Karpas-422 (cell line): ENCODE data around the gene RASL11A. TPM values are rescaled to one million over a fixed set of nuclear protein-coding genes. Genes with fewer than 3 reads are reported as not detected.
A peak's percentile ranks its signal among the peaks of the same experiment; 100 is the strongest.

Source experiments
- DNase-seq: peaks from one replicate; pipeline ENCODE4 v3.0.0-alpha.2; 2015
- H2AFZ ChIP-seq: fragments of 200-600 bp; sonication (generic); 2 replicates; pipeline ENCODE4 v1.6.1; 2014; ENCODE audit warnings: antibody characterized with exemption, low read length, mixed read lengths
- H3K27ac ChIP-seq: fragments of 200-600 bp; sonication (generic); 2 replicates; pipeline ENCODE4 v1.5.1; 2014; ENCODE audit warnings: mild to moderate bottlenecking, low read length, moderate library complexity
- H3K27me3 ChIP-seq: fragments of 200-600 bp; sonication (generic); 2 replicates; pipeline ENCODE4 v1.6.1; 2014; ENCODE audit warnings: low read length, mixed read lengths
- H3K36me3 ChIP-seq: fragments of 200-600 bp; sonication (generic); 2 replicates; pipeline ENCODE4 v1.6.1; 2014; ENCODE audit warnings: low read length, mixed read lengths; ENCODE audit not compliant: insufficient read depth
- H3K4me1 ChIP-seq: fragments of 200-600 bp; sonication (generic); 2 replicates; pipeline ENCODE4 v1.6.1; 2014; ENCODE audit warnings: mild to moderate bottlenecking, low read length, mixed read lengths
- H3K4me2 ChIP-seq: fragments of 200-600 bp; sonication (generic); 2 replicates; pipeline ENCODE4 v1.6.1; 2014; ENCODE audit warnings: low read length, low read depth, mild to moderate bottlenecking; ENCODE audit not compliant: poor library complexity, severe bottlenecking
- H3K4me3 ChIP-seq: fragments of 200-600 bp; sonication (generic); 2 replicates; pipeline ENCODE4 v1.5.1; 2014; ENCODE audit warnings: mild to moderate bottlenecking, antibody characterized with exemption, low read length, mixed read lengths
- H3K79me2 ChIP-seq: fragments of 200-600 bp; sonication (generic); 2 replicates; pipeline ENCODE4 v1.6.1; 2014; ENCODE audit warnings: mild to moderate bottlenecking, low read length, mixed read lengths
- H3K9ac ChIP-seq: fragments of 200-600 bp; sonication (generic); 2 replicates; pipeline ENCODE4 v1.6.0; 2014; ENCODE audit warnings: low read length
- H3K9me2 ChIP-seq: fragments of 200-600 bp; sonication (generic), shearing (Covaris generic); replicated peaks from 2 replicates; pipeline ENCODE4 v1.6.0; 2014; ENCODE audit warnings: mild to moderate bottlenecking, low read length, moderate library complexity; ENCODE audit not compliant: insufficient read depth
- H3K9me3 ChIP-seq: fragments of 300-700, 200-600 bp; sonication (generic); 2 replicates; pipeline ENCODE4 v1.6.1; 2014; ENCODE audit warnings: low read length, mixed read lengths
- H4K20me1 ChIP-seq: fragments of 200-600 bp; sonication (generic); 2 replicates; pipeline ENCODE4 v1.6.1; 2014; ENCODE audit warnings: mild to moderate bottlenecking, antibody characterized with exemption, low read length, low read depth; ENCODE audit not compliant: insufficient read depth
- total RNA-seq: library from RNA; depleted of rRNA; stranded (reverse); fragments of >200 nt; shearing (Covaris generic); gene quantifications from 2 replicates; pipeline ENCODE4 v1.2.3, GENCODE V29; 2014; ENCODE audit warnings: low replicate concordance

RASL11A gene
- total RNA-seq, 1 experiment from 2014 or later = 0.48 TPM

DNA sequence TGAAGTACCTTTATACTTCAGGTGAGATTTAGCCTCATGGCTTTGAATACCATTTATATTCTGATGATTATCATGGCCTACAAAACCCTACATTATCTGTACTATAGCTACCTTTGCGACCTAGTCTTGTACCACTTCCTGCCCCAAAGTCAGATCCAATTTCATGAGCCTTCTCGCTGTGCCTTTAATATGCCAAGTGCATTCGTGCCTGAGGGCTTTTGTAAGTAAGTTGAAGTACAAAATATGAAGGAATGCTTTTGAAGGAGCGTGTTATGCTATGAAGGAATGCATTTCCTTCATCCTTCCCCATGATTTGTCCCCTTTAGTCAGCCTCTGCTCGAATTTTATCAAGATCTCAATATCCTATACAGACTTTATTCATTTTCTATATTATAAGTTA lies 9.2 kb upstream of the RASL11A start:
- H3K4me1 ChIP-seq = peaks cover 23% of the 10 kb centered on the region
- peaks cover 31% of the 10 kb centered on the region for H3K36me3 ChIP-seq
- H3K4me2 ChIP-seq = no peak overlapping the region

GRCh38 chr13:27263438-27263837 lies 7.2 kb upstream of the RASL11A start:
- Histone ChIP-seq H3K4me1 (peaks cover 33% of the 10 kb centered on the region), H3K27ac (no peak overlapping the region), H3K9me2 (no peaks in the 10 kb centered on the region), H3K4me3 (no peak overlapping the region), H2AFZ (no peak overlapping the region), H3K9ac (no peak overlapping the region), H3K36me3 (peaks cover 11% of the 10 kb centered on the region; the same call in 1 of the 2 replicates), H3K27me3 (no peaks in the 10 kb centered on the region), H4K20me1 (peaks cover 12% of the 10 kb centered on the region; the same call in 1 of the 2 replicates), H3K4me2 (no peak overlapping the region), H3K79me2 (no peaks in the 10 kb centered on the region), H3K9me3 (no peaks in the 10 kb centered on the region)
- DNase-seq = no peak

More for the DNA sequence above, 9.2 kb upstream of the RASL11A start:
- no peaks in the 10 kb centered on the region for H3K9me2 ChIP-seq
- DNase-seq = no peak
- no peaks in the 10 kb centered on the region for H3K27me3 ChIP-seq
- H3K27ac ChIP-seq = no peak overlapping the region
- no peak overlapping the region for H3K4me3 ChIP-seq
- H2AFZ ChIP-seq = no peak overlapping the region
- H3K79me2 ChIP-seq = no peaks in the 10 kb centered on the region
- no peaks in the 10 kb centered on the region for H3K9me3 ChIP-seq
- no peak overlapping the region for H3K9ac ChIP-seq
- peaks cover 12% of the 10 kb centered on the region; the same call in 1 of the 2 replicates for H4K20me1 ChIP-seq

DNA sequence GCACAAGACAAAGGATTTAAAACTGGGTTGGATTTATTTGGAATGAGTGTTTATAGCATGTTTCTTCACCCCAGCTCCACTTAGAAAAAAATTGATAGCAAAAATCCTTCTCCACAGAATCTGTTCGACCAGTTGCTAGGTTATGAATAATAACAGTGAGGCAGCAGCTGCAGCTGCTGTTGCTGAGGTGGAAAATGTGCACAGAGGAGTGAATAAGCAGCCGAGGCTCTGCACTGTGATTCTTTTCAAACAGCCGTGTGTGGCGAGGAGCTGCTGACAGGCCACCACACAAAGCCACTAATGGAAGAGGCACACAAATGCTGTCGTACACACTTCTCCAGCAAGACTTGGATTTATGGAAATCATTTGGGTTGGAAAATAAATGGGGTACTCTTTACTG lies 6.4 kb upstream of the RASL11A start:
- H2AFZ ChIP-seq = no peak overlapping the region
- no peaks in the 10 kb centered on the region for H3K9me2 ChIP-seq
- H3K4me2 ChIP-seq = no peak overlapping the region
- no peaks in the 10 kb centered on the region for H3K27me3 ChIP-seq
- no peak overlapping the region for H3K4me3 ChIP-seq
- no peak overlapping the region for H3K27ac ChIP-seq
- H3K9me3 ChIP-seq = no peaks in the 10 kb centered on the region
- H3K9ac ChIP-seq = no peak overlapping the region; the same call in 1 of the 2 replicates
- peak; percentile 60 for DNase-seq
- peaks cover 9% of the 10 kb centered on the region; the same call in 1 of the 2 replicates for H4K20me1 ChIP-seq
- peaks cover 30% of the 10 kb centered on the region for H3K4me1 ChIP-seq
- 0 out of 2 replicates have a peak, but pooled peaks cover 4% of the 10 kb centered on the region for H3K36me3 ChIP-seq
- H3K79me2 ChIP-seq = no peaks in the 10 kb centered on the region

DNA sequence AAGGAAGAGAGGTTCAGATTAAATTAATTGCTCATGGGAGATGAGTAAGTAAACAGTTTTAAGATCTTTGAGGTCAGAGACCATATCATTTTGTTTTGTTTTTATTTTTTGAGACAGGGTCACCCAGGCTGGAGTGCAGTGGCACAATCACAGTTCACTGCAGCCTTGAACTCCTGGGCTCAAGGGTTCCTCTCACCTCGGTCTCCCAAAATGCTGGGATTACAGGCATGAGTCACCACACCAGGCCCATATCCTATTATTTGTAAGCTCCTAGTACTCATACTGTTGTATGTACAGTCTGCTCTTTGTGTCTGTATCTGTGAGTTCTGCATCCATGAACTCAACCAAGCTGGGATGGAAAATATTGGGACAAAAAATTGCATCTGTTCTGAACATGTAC lies 6.0 kb upstream of the RASL11A start:
- H4K20me1 ChIP-seq = 0 out of 2 replicates have a peak, but pooled peaks cover 5% of the 10 kb centered on the region
- no peak overlapping the region for H3K4me3 ChIP-seq
- H3K27me3 ChIP-seq = no peaks in the 10 kb centered on the region
- H2AFZ ChIP-seq = no peak overlapping the region
- H3K9ac ChIP-seq = no peak overlapping the region
- H3K4me1 ChIP-seq = peaks cover 26% of the 10 kb centered on the region
- no peaks in the 10 kb centered on the region for H3K9me3 ChIP-seq
- no peak overlapping the region for H3K4me2 ChIP-seq
- no peak overlapping the region for H3K27ac ChIP-seq
- H3K36me3 ChIP-seq = no peaks in the 10 kb centered on the region
- no peaks in the 10 kb centered on the region for H3K79me2 ChIP-seq
- DNase-seq = no peak
- no peaks in the 10 kb centered on the region for H3K9me2 ChIP-seq

- Histone ChIP-seq H3K9ac (no peak overlapping the region), H3K36me3 (no peaks in the 10 kb centered on the region), H3K27ac (no peak overlapping the region), H3K4me2 (peak overlapping the region; percentile 8), H3K4me3 (no peak overlapping the region), H4K20me1 (no peaks in the 10 kb centered on the region), H3K9me2 (no peaks in the 10 kb centered on the region), H2AFZ (no peak overlapping the region), H3K27me3 (no peaks in the 10 kb centered on the region), H3K79me2 (no peaks in the 10 kb centered on the region), H3K9me3 (no peaks in the 10 kb centered on the region), H3K4me1 (peaks cover 33% of the 10 kb centered on the region)
- no peak for DNase-seq
Measured at GRCh38 chr13:27266917-27267316, 3.7 kb upstream of the RASL11A start.

GRCh38 chr13:27267596-27267995 lies 3.0 kb upstream of the RASL11A start:
- no peak overlapping the region for H3K9ac ChIP-seq
- H4K20me1 ChIP-seq = no peaks in the 10 kb centered on the region
- no peaks in the 10 kb centered on the region for H3K9me2 ChIP-seq
- H3K4me3 ChIP-seq = no peak overlapping the region
- H3K9me3 ChIP-seq = no peaks in the 10 kb centered on the region
- H3K27me3 ChIP-seq = no peaks in the 10 kb centered on the region
- peaks cover 33% of the 10 kb centered on the region for H3K4me1 ChIP-seq
- no peak overlapping the region for H2AFZ ChIP-seq
- H3K79me2 ChIP-seq = no peaks in the 10 kb centered on the region
- no peaks in the 10 kb centered on the region for H3K36me3 ChIP-seq
- no peak overlapping the region for H3K4me2 ChIP-seq
- no peak overlapping the region for H3K27ac ChIP-seq
- DNase-seq = no peak

- Histone ChIP-seq H3K36me3 (no peaks in the 10 kb centered on the region), H3K9me2 (no peaks in the 10 kb centered on the region), H3K4me2 (no peak overlapping the region), H3K27me3 (no peaks in the 10 kb centered on the region), H3K4me1 (peaks cover 25% of the 10 kb centered on the region), H3K27ac (no peak overlapping the region), H3K79me2 (no peaks in the 10 kb centered on the region), H3K9ac (no peak overlapping the region), H3K9me3 (no peaks in the 10 kb centered on the region), H3K4me3 (no peak overlapping the region), H2AFZ (no peak overlapping the region), H4K20me1 (no peaks in the 10 kb centered on the region)
- DNase-seq = no peak
Measured at GRCh38 chr13:27269114-27269665, 1.4 kb upstream of the RASL11A start.

GRCh38 chr13:27271570-27272096 lies 1.0 kb downstream of the RASL11A start:
- Histone ChIP-seq H3K4me2 (peak overlapping the region; percentile 88), H3K4me3 (peak overlapping the region; percentile 73; the same call in 1 of the 2 replicates), H3K9ac (no peak overlapping the region), H3K36me3 (no peaks in the 10 kb centered on the region), H3K27ac (no peak overlapping the region), H4K20me1 (no peaks in the 10 kb centered on the region), H2AFZ (no peak overlapping the region), H3K9me2 (no peaks in the 10 kb centered on the region), H3K79me2 (no peaks in the 10 kb centered on the region), H3K9me3 (no peaks in the 10 kb centered on the region), H3K27me3 (no peaks in the 10 kb centered on the region), H3K4me1 (peaks cover 17% of the 10 kb centered on the region)
- no peak for DNase-seq
